Measurements from ENCODE around the gene NT5C1A.
A peak's percentile ranks its signal among the peaks of the same experiment; 100 is the strongest.

Gene NT5C1A

GRCh38 chr1:39633422-39633821 is 38.5 kb downstream of the NT5C1A start:
- no peak for DNase-seq

GRCh38 chr1:39632682-39633417 is 39.1 kb downstream of the NT5C1A start:
- DNase-seq, result no peak

GRCh38 chr1:39632323-39632681 is 39.6 kb downstream of the NT5C1A start:
- DNase-seq, result no peak

GRCh38 chr1:39631361-39632322 is 40.3 kb downstream of the NT5C1A start:
- peak; percentile 11 for DNase-seq

- peak; percentile 40 for DNase-seq
Observed at GRCh38 chr1:39628807-39629350, 43.0 kb downstream of the NT5C1A start.

GRCh38 chr1:39626646-39627045 is 45.3 kb downstream of the NT5C1A start:
- DNase-seq, result no peak

GRCh38 chr1:39625462-39626273 is 46.2 kb downstream of the NT5C1A start:
- no peak for DNase-seq

GRCh38 chr1:39625009-39625408 is 46.9 kb downstream of the NT5C1A start:
- DNase-seq, result no peak

GRCh38 chr1:39623053-39623452 is 48.9 kb downstream of the NT5C1A start:
- DNase-seq, result no peak

GRCh38 chr1:39622427-39622826 is 49.5 kb downstream of the NT5C1A start:
- DNase-seq, result no peak

GRCh38 chr1:39620659-39621165 is 51.2 kb downstream of the NT5C1A start:
- no peak for DNase-seq

GRCh38 chr1:39617488-39618049 is 54.3 kb downstream of the NT5C1A start:
- no peak for DNase-seq

GRCh38 chr1:39615086-39615673 is 56.7 kb downstream of the NT5C1A start:
- DNase-seq, result no peak

GRCh38 chr1:39614488-39614887 is 57.4 kb downstream of the NT5C1A start:
- DNase-seq, result no peak

- no peak for DNase-seq
Observed at GRCh38 chr1:39613250-39613649, 58.7 kb downstream of the NT5C1A start.

GRCh38 chr1:39609618-39610331 is 62.1 kb downstream of the NT5C1A start:
- DNase-seq, result peak; percentile 89
